Mononuclear cell (primary cell): Measurements from ENCODE around the gene WBP11. TPM values are rescaled to one million over a fixed set of nuclear protein-coding genes. Genes with fewer than 3 reads are reported as not detected.
"Not testable (repeated sequence)": the region's sequence is repeated elsewhere in the genome, so short reads cannot be mapped to it uniquely, and the experiment has no call there.

Source experiments
- H3K27me3 ChIP-seq: 2 replicates; pipeline ENCODE4 v1.6.0; 2011; ENCODE audit warnings: low read length, control low read depth; ENCODE audit not compliant: insufficient read depth
- H3K4me1 ChIP-seq: 2 replicates; pipeline ENCODE4 v1.5.1; 2011; ENCODE audit warnings: mild to moderate bottlenecking, low read length, control low read depth; ENCODE audit not compliant: insufficient read depth
- H3K4me3 ChIP-seq: 2 replicates; pipeline ENCODE4 v1.5.1; 2011; ENCODE audit warnings: mild to moderate bottlenecking, low read length, moderate library complexity
- H3K9me3 ChIP-seq: 2 replicates; pipeline ENCODE4 v1.5.1; 2011; ENCODE audit warnings: low read depth, mild to moderate bottlenecking, control low read depth, low read length
- total RNA-seq: library from RNA; depleted of rRNA; stranded (reverse); fragments of >200 nt; gene quantifications from one replicate; pipeline ENCODE4 v1.2.3, GENCODE V29; 2012

WBP11 gene
- total RNA-seq, 1 donor: 77.8 TPM

GRCh38 chr12:14770496-14771461 lies 32.5 kb downstream of the WBP11 start:
- H3K9me3 ChIP-seq: no peaks in the 10 kb centered on the region
- H3K4me3 ChIP-seq: peak overlapping the region; percentile 89
- H3K4me1 ChIP-seq: peaks cover 49% of the 10 kb centered on the region
- no peaks in the 10 kb centered on the region for H3K27me3 ChIP-seq

- Histone ChIP-seq H3K27me3 (no peaks in the 10 kb centered on the region), H3K4me1 (peaks cover 41% of the 10 kb centered on the region), H3K4me3 (peak overlapping the region; percentile 89), H3K9me3 (no peaks in the 10 kb centered on the region)
These were observed 33.2 kb downstream of the WBP11 start for GRCh38 chr12:14769969-14770495.

- H3K27me3 ChIP-seq: no peaks in the 10 kb centered on the region
- peaks cover 38% of the 10 kb centered on the region for H3K4me1 ChIP-seq
- no peaks in the 10 kb centered on the region for H3K9me3 ChIP-seq
- peak overlapping the region; percentile 89 for H3K4me3 ChIP-seq
These were observed 33.8 kb downstream of the WBP11 start for GRCh38 chr12:14769466-14769968.

- Histone ChIP-seq H3K9me3 (no peaks in the 10 kb centered on the region), H3K27me3 (no peaks in the 10 kb centered on the region), H3K4me3 (peak overlapping the region; percentile 89), H3K4me1 (peaks cover 38% of the 10 kb centered on the region)
These were observed 34.4 kb downstream of the WBP11 start for GRCh38 chr12:14768823-14769405.

GRCh38 chr12:14767617-14768016 lies 35.7 kb downstream of the WBP11 start:
- Histone ChIP-seq H3K4me1 (peaks cover 32% of the 10 kb centered on the region), H3K4me3 (no peak overlapping the region), H3K27me3 (no peaks in the 10 kb centered on the region), H3K9me3 (no peaks in the 10 kb centered on the region)

GRCh38 chr12:14766649-14767215 lies 36.5 kb downstream of the WBP11 start:
- peaks cover 26% of the 10 kb centered on the region for H3K4me1 ChIP-seq
- H3K27me3 ChIP-seq: no peaks in the 10 kb centered on the region
- H3K4me3 ChIP-seq: no peak overlapping the region
- H3K9me3 ChIP-seq: no peaks in the 10 kb centered on the region

GRCh38 chr12:14766020-14766419 lies 37.3 kb downstream of the WBP11 start:
- not testable (repeated sequence) for H3K27me3 ChIP-seq, H3K4me3 ChIP-seq
- peaks cover 25% of the 10 kb centered on the region for H3K4me1 ChIP-seq

GRCh38 chr12:14765398-14765797 lies 37.9 kb downstream of the WBP11 start:
- Histone ChIP-seq H3K4me3 (no peak overlapping the region), H3K9me3 (no peaks in the 10 kb centered on the region), H3K4me1 (peaks cover 25% of the 10 kb centered on the region), H3K27me3 (no peaks in the 10 kb centered on the region)

More at GRCh38 chr12:14766020-14766419, 37.3 kb downstream of the WBP11 start:
- H3K9me3 ChIP-seq: not testable (repeated sequence)

- not testable (repeated sequence) for H3K4me1 ChIP-seq
These were observed 43.5 kb downstream of the WBP11 start for GRCh38 chr12:14759711-14760280.

GRCh38 chr12:14756334-14757143 lies 46.7 kb downstream of the WBP11 start:
- Histone ChIP-seq H3K9me3 (peaks cover 4% of the 10 kb centered on the region), H3K4me1 (no peaks in the 10 kb centered on the region), H3K27me3 (no peaks in the 10 kb centered on the region), H3K4me3 (no peak overlapping the region)

More at GRCh38 chr12:14759711-14760280, 43.5 kb downstream of the WBP11 start:
- not testable (repeated sequence) for H3K27me3 ChIP-seq, H3K9me3 ChIP-seq, H3K4me3 ChIP-seq

- no peaks in the 10 kb centered on the region for H3K4me1 ChIP-seq
- H3K27me3 ChIP-seq: no peaks in the 10 kb centered on the region
- H3K9me3 ChIP-seq: no peaks in the 10 kb centered on the region
- H3K4me3 ChIP-seq: no peak overlapping the region
These were observed 51.3 kb downstream of the WBP11 start for GRCh38 chr12:14751986-14752385.

GRCh38 chr12:14743061-14743460 lies 60.2 kb downstream of the WBP11 start:
- no peak overlapping the region for H3K4me3 ChIP-seq
- H3K9me3 ChIP-seq: no peaks in the 10 kb centered on the region
- no peaks in the 10 kb centered on the region for H3K4me1 ChIP-seq
- no peaks in the 10 kb centered on the region for H3K27me3 ChIP-seq

GRCh38 chr12:14741942-14742341 lies 61.3 kb downstream of the WBP11 start:
- Histone ChIP-seq H3K4me3 (no peak overlapping the region), H3K27me3 (no peaks in the 10 kb centered on the region), H3K4me1 (no peaks in the 10 kb centered on the region), H3K9me3 (no peaks in the 10 kb centered on the region)

- Histone ChIP-seq H3K4me1 (no peaks in the 10 kb centered on the region), H3K27me3 (no peaks in the 10 kb centered on the region), H3K4me3 (no peak overlapping the region), H3K9me3 (no peaks in the 10 kb centered on the region)
These were observed 62.1 kb downstream of the WBP11 start for GRCh38 chr12:14741153-14741552.
